NCI-H128 (cell line): Measurements from ENCODE around the gene MBLAC1.
"Not testable (repeated sequence)": the region's sequence is repeated elsewhere in the genome, so short reads cannot be mapped to it uniquely, and the experiment has no call there.

Source experiments
- DNase-seq: peaks from one replicate; lab custom pipeline; 2025; ENCODE audit not compliant: unreplicated experiment; lab: John Stamatoyannopoulos, UW

Gene MBLAC1

DNA sequence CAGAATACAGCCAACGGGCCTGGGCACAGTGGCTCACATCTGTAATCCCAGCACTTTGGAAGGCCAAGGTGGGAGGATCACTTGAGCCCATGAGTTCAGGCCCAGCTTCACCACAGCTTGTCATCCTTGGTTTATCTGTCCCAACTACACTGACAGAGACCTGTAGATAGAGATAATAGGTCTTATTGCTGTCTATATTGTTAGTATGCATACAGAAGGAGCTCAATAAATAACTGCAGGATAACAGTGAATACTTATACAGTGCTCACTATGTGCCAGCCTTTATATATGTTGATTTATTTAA, 6.1 kb upstream of the MBLAC1 start:
- no peak for DNase-seq

GRCh38 chr7:100122067-100122466, 4.7 kb upstream of the MBLAC1 start:
- DNase-seq: no peak

DNA sequence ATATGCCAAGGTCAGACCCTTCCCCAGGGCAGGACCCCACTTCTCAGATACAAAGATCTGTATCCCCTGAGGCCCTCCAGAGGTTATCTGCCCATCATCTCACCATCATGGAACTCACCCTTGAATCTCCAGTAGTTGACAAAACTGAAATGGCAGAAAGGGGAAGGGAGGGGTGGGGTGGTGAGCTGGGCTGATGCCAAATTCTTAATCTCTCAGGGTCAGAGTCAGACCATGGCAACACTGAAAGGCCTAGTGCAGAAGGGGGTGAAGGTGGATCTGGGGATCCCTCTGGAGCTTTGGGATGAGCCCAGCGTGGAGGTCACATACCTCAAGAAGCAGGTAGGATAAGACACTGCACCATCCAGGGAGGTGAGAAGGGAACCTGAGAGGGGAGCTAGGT, 4.2 kb upstream of the MBLAC1 start:
- DNase-seq: no peak

DNA sequence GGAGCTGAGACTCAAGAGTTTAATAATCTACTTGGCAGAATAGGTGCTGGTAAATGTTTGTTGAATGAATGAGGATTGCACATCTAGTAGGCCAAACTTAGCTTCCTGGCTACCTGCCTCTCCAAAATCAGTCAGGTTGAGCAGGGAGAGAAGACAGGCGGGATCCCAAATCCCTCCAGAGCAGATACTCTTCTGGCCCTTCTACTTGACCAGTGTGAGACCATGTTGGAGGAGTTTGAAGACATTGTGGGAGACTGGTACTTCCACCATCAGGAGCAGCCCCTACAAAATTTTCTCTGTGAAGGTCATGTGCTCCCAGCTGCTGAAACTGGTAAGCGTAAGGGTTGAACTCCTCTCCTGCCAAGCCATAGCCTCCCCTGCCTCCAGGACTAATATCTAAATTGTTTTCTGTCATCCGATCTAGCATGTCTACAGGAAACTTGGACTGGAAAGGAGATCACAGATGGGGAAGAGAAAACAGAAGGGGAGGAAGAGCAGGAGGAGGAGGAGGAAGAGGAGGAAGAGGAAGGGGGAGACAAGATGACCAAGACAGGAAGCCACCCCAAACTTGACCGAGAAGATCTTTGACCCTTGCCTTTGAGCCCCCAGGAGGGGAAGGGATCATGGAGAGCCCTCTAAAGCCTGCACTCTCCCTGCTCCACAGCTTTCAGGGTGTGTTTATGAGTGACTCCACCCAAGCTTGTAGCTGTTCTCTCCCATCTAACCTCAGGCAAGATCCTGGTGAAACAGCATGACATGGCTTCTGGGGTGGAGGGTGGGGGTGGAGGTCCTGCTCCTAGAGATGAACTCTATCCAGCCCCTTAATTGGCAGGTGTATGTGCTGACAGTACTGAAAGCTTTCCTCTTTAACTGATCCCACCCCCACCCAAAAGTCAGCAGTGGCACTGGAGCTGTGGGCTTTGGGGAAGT, 2.2 kb upstream of the MBLAC1 start:
- DNase-seq: no peak

- no peak for DNase-seq
Observed at GRCh38 chr7:100126239-100126930, 382 bp upstream of the MBLAC1 start.

DNA sequence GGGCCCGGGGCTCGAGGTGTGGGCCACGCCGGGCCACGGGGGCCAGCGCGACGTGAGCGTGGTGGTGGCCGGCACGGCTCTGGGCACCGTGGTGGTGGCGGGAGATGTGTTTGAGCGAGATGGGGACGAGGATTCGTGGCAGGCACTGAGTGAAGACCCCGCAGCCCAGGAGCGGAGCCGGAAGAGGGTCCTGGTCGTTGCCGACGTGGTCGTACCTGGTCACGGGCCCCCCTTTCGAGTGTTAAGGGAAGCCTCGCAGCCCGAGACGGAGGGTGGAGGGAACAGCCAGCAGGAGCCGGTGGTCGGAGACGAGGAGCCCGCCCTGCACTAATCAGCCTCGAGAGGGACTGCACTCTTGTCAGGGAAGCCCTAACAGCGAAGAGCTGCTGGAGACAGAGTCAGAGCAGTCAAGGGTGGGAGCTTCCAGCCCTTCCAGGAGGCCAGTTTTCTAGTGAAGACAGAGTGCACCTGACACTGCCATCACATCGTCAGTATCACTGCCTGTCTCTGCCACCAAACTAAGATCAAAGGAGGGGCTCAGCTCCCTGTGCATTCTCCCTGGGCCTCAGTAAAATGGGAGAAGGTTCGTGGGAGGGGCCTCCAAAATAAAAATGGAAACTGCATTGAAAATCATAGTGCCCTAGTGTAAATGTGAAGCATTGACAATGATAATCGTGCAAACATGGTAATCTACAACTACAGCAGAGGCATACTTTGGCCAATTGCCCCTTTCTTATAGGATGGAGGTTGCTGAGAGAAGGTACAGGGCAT, 1.3 kb downstream of the MBLAC1 start:
- no peak for DNase-seq

GRCh38 chr7:100128637-100128963, 1.8 kb downstream of the MBLAC1 start:
- DNase-seq: no peak

DNA sequence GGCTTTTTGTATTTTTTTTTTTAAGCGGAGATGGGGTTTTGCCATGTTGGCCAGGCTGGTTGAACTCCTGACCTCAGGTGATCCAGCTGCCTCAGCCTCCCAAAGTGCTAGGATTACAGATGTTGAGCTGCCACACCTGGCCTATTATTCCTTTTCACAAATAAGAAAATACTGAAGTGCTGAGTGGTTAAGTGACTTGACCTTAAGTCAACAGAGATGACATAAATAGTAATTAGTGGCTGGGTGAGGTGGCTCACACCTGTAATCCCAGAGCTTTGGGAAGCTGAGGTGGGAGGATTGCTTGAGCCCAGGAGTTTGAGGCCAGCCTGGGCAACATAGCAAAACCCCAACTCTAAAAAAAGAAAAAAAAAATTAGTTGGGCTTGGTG, 3.4 kb downstream of the MBLAC1 start:
- not testable (repeated sequence) for DNase-seq

DNA sequence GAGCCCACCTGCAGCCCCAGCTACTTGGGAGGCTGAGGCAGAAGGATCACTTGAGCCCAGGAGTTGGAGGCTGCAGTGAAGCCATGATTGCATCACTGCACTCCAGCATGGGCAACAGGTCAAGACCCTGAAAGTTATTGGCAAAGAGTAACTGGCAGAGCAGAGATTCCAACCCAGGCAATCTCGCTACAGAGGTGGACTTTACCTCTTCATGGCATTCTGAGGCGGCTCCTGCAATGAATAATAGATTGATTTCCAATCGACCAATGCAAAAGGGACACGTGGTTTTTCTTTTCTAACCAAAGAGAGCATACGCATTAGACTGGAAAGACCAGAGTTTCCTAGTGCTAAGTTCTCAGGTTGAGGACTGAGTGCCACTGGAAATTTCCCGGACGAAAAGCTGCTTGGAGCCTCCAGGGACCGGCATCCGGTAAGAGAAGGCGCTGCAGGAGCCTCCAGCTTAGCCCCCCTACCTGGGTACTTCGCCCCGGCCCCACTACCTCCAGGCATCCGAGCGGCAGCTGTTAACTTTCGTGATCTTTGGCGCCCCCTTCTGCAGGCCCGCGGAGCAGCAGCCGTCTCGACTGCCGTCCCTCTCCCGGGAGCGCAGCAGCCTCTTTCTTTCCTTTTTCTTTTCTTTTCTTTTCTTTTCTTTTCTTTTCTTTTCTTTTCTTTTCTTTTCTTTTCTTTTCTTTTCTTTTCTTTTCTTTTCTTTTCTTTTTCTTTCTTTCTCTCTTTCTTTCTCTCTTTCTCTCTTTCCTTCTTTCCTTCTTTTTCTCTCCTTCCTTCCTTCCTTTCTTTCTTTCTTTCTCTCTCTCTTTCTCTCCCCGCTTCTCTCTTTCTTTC, 4.1 kb downstream of the MBLAC1 start:
- peak; percentile 58 for DNase-seq

- no peak for DNase-seq
Observed at GRCh38 chr7:100132126-100132525, 5.4 kb downstream of the MBLAC1 start.

DNA sequence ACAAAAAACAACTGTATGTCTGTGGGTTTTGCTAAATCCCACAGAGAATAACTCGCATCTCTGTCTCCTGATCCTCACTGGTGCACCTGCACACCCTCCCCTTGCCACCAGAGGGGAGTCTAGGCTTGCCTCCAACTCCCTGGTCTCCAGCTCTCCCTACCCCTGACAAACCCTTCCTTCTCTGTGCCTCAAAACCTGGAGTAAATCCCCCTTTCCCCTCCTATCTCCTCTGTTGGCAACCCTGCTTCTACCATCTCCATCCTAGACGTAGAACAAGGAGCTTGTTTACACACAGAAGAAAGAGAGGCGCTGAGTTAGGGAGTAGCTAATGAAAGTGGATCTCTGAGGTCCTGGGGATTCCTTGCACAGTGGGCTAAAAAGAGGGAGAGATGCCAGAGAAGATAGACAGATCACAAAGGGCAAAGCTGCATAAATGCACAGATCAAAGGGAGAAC, 6.0 kb downstream of the MBLAC1 start:
- peak; percentile 55 for DNase-seq

- no peak for DNase-seq
Observed at GRCh38 chr7:100137851-100138760, 11.3 kb downstream of the MBLAC1 start.

DNA sequence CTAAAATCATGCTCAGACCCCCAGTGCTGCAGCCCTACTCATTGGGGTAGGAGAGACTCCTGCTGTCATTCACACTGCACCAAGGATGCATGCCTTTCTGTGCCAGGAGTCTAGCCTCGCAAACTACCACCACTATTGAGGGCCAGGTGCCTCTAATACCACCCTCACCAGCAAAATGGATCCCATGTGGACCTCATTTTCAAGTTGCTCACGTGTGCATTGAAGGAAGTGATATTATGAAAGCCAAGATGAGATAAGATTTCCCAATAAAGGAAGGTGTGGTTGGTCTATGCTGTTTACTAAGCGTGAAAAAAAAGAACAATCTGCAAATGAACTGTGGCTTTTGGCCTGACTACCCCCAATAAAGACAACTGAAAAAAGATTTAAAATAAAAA, 14.8 kb downstream of the MBLAC1 start:
- no peak for DNase-seq

- DNase-seq: no peak
Observed at GRCh38 chr7:100142461-100142860, 15.7 kb downstream of the MBLAC1 start.

GRCh38 chr7:100146350-100146749, 19.6 kb downstream of the MBLAC1 start:
- DNase-seq: not testable (repeated sequence)

DNA sequence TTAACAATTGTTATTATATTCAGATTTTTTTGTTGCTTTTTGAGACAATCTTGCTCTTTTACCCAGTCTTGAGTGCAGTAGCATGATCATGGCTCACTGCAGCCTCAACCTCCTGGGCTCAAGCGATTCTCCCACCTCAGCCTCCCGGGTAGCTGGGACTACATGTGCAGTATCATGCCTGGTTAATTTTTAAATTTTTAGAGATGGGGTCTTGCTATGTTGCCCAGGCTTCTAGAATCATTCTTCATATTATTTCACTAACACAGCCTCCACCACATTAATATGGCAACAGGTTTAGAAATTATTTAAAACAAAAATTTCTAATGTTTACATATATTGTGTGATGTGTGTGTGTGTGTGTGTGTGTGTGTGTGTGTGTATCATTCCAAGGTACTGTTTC, 20.5 kb downstream of the MBLAC1 start:
- DNase-seq: no peak

- DNase-seq: no peak
Observed at GRCh38 chr7:100148225-100148558, 21.4 kb downstream of the MBLAC1 start.

GRCh38 chr7:100148559-100149328, 22.0 kb downstream of the MBLAC1 start, which contains the start of gene LAMTOR4:
LAMTOR4 (plus strand) TSS chr7:100148918; CDS start chr7:100148973, 55 bp downstream.
- peak; percentile 98 for DNase-seq

- no peak for DNase-seq
Observed at GRCh38 chr7:100152404-100152803, 25.6 kb downstream of the MBLAC1 start.
